ENCODE data around the gene ANKRD36C.
"Not testable (repeated sequence)": the region's sequence is repeated elsewhere in the genome, so short reads cannot be mapped to it uniquely, and the experiment has no call there.

ANKRD36C gene

DNA sequence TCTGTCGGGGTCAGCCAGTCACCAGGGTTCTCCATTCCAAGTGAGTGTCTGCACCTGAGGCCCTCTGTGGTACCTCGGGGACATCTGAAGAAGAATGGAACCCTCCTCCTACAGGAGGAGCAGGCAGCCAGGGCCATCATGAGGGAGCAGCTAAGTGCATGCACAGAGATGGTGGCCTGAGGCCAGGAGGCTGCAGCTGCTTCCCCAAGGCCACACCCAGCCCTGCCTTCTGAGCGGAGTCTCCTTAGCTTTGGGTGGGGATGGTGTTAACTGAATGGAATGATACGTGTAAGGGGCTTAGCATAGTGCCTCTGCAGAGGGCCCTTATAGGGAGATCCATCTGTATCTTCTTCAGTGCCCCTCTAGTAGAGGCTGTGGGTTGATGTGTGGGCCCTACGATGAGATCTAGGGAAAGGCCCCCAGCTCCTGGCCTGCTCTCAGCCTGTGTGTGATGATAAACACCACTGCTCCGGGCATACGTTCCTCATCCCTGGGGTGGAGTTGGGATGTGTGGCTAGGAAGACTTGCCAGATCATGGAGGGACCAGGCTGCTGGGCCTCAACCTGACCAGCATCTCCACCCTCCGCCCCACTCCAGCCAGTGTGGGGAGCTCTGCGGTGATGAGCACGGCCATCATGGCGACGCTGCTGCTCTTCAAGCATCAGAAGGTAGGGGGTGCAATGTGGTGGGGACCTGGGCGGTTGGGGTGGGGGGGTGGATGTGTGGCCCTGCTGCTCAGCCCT is 192.3 kb downstream of the ANKRD36C start:
- peaks cover 15 to 20% of the 10 kb centered on the region in 2 donors for H3K9me3 Mint-ChIP-seq
- ATAC-seq (replicated peaks); H3K4me3 Mint-ChIP-seq; H3K36me3 Mint-ChIP-seq; H3K27me3 Mint-ChIP-seq; H3K27ac Mint-ChIP-seq; DNase-seq; H3K4me1 Mint-ChIP-seq: not testable (repeated sequence)

DNA sequence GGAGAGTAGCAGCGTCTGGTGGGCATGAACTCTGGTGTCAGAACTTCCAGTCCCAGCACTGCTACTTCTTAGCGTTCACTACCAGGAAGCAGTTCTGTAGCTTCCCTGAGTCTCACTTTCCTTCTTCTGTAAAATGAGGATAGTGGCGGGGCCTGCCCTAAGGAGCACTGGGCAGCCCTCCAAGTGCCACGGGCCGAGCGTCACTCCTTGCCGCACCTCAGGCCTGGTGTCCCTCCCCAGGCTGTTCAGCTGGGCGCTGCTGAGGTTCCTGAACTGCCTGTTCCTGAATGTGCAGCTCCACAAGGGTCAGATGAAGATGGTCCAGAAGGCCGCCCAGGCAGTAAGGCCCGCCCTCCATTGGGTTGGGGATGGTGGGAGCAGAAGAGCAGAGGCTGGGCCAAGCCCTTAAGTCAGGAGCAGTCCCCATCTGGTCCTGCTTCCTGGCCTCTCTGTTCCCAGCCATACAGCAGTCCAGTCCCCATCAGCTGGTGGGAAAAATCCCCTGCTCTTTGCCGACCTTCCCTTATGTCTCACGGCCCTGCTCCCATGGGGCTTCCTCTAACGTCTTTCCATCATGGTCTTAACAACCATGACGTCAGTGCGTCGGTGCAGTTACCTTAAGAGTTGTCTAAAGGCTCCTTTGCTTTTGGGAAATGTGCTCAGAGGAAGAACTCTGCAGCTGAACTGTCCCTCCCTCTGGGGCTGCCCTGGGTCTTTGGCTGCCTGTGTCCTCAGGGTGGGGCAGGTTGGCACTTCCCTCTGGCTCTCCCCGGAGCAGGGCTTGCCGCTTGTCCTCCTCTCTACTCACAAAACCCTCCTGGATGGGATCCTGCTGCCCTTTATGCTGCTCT is 195.2 kb downstream of the ANKRD36C start:
- not testable (repeated sequence) for H3K4me3 Mint-ChIP-seq; H3K27me3 Mint-ChIP-seq; H3K27ac Mint-ChIP-seq; DNase-seq; H3K4me1 Mint-ChIP-seq; H3K36me3 Mint-ChIP-seq; ATAC-seq (replicated peaks)
- peaks cover 7 to 13% of the 10 kb centered on the region in 2 donors for H3K9me3 Mint-ChIP-seq

DNA sequence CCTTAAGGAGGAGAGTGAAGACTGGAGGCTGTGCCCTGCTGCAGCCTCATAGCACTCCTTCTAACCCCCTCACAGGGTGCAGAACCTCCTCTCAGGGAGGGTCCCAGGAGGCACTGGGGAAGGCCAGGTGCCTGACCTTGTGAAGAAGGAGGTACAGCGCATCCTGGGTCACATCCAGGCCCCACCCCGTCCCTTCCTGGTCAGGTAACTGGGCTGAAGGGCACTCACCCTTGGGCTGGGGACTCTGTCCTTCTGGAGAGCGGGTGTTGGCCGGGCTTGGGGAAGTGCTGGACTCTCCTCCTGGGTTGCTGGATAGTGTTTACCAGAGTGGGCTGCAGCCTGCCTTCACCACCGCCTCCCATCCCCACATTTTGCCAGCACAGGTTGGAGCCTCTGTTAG is 197.7 kb downstream of the ANKRD36C start:
- H3K27ac Mint-ChIP-seq = not testable (repeated sequence)

DNA sequence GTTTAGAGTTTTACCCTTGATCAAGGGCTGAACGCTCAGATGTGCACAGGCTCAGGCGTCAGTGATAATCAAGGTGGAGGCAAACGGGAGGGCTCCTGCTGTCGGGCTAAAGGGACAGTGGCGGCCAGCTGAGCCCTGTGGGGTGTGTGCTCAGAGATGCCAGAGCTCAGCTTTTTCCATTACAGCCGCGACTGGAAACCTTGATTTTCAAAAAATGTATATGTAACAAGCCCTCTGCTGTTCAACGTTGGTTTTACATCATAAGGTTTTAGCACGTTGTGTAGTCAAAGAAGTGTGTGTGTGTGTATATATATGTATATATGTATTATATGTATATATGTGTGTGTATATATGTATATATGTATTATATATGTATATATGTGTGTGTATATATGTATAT is 201.4 kb downstream of the ANKRD36C start:
- not testable (repeated sequence) for H3K27me3 Mint-ChIP-seq, DNase-seq, H3K4me1 Mint-ChIP-seq, H3K4me3 Mint-ChIP-seq, H3K36me3 Mint-ChIP-seq, H3K27ac Mint-ChIP-seq, H3K9me3 Mint-ChIP-seq
- ATAC-seq (replicated peaks) = peak in 1 of 2 donors; percentile 41

More for the DNA sequence above, 197.7 kb downstream of the ANKRD36C start:
- not testable (repeated sequence) for H3K9me3 Mint-ChIP-seq; DNase-seq; H3K27me3 Mint-ChIP-seq; H3K4me3 Mint-ChIP-seq; ATAC-seq (replicated peaks); H3K4me1 Mint-ChIP-seq; H3K36me3 Mint-ChIP-seq

DNA sequence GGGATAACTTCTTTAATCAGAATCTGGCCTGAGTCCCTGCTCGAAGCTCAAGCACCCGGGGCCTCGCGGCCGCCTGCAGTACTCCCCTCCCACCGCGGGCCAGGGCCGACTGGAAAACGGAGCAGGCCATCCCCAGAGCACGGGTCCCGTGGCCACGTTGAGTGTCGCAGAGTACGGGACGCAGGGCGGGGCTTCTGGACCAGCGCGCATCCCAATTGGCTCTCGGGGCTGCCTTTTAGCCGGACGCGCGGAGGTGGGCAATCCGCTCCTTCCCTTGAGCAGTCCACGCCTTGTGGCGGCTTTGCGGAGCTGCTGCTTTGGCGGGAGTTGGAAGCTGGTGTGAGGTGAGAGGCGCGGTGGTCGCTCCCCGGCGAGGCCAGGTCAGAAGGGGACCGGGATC is 202.2 kb downstream of the ANKRD36C start:
- not testable (repeated sequence) for H3K4me1 Mint-ChIP-seq, DNase-seq, H3K27ac Mint-ChIP-seq, H3K27me3 Mint-ChIP-seq, H3K9me3 Mint-ChIP-seq, H3K36me3 Mint-ChIP-seq, H3K4me3 Mint-ChIP-seq
- peak; percentile 41 to 60 for ATAC-seq (replicated peaks)

DNA sequence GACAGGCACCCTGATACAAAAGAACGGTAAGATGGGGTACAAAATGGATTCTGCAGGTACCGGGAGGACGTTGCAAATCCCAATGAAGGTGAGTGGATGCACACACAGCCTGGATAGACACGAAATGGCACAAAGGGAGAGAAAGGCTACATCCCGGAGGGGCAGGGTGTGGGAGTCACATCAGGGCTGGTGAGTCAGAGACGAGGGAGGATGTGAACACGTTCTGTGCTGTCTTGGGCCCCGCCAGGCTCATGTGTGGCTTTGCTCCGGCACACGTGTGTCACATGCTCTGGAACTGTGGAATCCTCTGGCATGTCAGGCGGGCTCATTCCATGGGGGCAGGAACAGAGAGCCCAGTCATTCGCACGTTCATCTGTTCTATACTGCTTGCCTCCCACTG is 203.0 kb downstream of the ANKRD36C start:
- H3K36me3 Mint-ChIP-seq; H3K27ac Mint-ChIP-seq; H3K4me3 Mint-ChIP-seq; DNase-seq; H3K27me3 Mint-ChIP-seq; H3K9me3 Mint-ChIP-seq; H3K4me1 Mint-ChIP-seq; ATAC-seq (replicated peaks): not testable (repeated sequence)
